ENCODE measurements around the gene GFY. TPM values are rescaled to one million over a fixed set of nuclear protein-coding genes. Genes with fewer than 3 reads are reported as not detected.

Gene GFY
- polyA plus RNA-seq, 1 donor from 2014 or later: not detected

DNA sequence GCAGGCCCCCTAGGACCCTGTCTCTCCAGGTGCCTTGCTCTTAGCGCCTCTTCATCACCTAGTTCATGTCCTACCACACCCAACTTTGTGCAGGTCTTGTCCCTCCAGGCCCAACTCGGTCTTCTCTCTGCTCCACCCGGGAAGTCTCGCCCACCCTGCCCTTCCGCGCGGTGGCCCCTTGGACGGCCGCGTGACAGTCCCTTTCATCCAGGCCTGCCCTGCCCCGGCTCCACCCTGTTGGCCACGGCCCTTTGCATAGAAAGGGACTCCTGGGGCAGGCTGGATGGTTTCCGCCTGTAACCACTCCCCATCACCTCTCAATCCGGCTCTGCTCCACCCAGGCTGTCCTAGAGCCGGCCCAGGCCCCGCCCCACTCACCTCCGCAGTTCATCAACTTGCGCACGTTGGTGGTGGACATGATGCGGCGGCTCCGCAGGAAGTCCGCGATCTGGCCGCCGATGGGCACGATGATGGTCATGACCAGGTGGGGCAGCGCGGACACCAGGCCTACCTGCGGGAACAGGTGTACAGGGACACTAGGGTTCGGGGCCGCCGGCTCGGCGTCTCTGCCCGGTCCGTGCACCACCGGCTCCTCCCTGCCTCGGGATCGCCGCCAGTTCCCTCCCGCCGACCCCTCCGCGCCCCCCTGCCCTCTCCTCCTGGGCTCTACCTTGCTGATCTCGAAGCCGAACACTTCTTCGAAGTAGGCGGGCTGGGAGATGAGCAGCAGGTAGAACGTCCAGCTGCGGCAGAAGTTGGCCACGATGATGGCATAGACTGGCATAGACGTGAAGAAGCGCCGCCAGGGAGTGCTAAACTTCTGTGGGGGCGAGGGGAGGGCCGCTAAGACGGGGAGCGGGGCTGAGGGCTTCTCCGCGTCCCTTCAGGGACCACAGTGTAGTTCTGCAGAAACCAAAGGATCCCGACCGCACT is 7.2 kb downstream of the GFY start:
- Histone ChIP-seq H3K4me2 (ENCODE audit: low read length) (no peak overlapping the region), H3K4me3 (ENCODE audit: low read length) (no peak overlapping the region)
- TF ChIP-seq CTCF (IDR thresholded peaks at IDR 0.05; ENCODE audit: poor library complexity, severe bottlenecking): no peak
- TF ChIP-seq SMC3 (conservative IDR thresholded peaks at IDR 0.05; ENCODE audit: poor library complexity): no peak
- TF ChIP-seq EP300 (conservative IDR thresholded peaks at IDR 0.05; ENCODE audit: poor library complexity, severe bottlenecking): no peak
- no peak for TF ChIP-seq RAD21 (conservative IDR thresholded peaks at IDR 0.05)
- no peak for TF ChIP-seq POLR2AphosphoS5 (IDR thresholded peaks at IDR 0.05)
- TF ChIP-seq, protein P1, sequence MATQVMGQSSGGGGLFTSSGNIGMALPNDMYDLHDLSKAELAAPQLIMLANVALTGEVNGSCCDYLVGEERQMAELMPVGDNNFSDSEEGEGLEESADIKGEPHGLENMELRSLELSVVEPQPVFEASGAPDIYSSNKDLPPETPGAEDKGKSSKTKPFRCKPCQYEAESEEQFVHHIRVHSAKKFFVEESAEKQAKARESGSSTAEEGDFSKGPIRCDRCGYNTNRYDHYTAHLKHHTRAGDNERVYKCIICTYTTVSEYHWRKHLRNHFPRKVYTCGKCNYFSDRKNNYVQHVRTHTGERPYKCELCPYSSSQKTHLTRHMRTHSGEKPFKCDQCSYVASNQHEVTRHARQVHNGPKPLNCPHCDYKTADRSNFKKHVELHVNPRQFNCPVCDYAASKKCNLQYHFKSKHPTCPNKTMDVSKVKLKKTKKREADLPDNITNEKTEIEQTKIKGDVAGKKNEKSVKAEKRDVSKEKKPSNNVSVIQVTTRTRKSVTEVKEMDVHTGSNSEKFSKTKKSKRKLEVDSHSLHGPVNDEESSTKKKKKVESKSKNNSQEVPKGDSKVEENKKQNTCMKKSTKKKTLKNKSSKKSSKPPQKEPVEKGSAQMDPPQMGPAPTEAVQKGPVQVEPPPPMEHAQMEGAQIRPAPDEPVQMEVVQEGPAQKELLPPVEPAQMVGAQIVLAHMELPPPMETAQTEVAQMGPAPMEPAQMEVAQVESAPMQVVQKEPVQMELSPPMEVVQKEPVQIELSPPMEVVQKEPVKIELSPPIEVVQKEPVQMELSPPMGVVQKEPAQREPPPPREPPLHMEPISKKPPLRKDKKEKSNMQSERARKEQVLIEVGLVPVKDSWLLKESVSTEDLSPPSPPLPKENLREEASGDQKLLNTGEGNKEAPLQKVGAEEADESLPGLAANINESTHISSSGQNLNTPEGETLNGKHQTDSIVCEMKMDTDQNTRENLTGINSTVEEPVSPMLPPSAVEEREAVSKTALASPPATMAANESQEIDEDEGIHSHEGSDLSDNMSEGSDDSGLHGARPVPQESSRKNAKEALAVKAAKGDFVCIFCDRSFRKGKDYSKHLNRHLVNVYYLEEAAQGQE (IDR thresholded peaks at IDR 0.05; ENCODE audit: borderline replicate concordance): no peak
- no peak for TF ChIP-seq TAF1 (IDR thresholded peaks at IDR 0.05; ENCODE audit: low read depth)
- no peak for TF ChIP-seq MXI1 (conservative IDR thresholded peaks at IDR 0.05; ENCODE audit: poor library complexity, severe bottlenecking)
- TF ChIP-seq EZH2 (IDR thresholded peaks at IDR 0.05; ENCODE audit: borderline replicate concordance, insufficient read depth, low read length, poor library complexity, severe bottlenecking): no peak

GRCh38 chr19:49433240-49433901 is 8.2 kb downstream of the GFY start:
- TF ChIP-seq MXI1 (conservative IDR thresholded peaks at IDR 0.05; ENCODE audit: poor library complexity, severe bottlenecking) (no peak), POLR2AphosphoS5 (IDR thresholded peaks at IDR 0.05) (no peak), TAF1 (IDR thresholded peaks at IDR 0.05; ENCODE audit: low read depth) (no peak), CTCF (IDR thresholded peaks at IDR 0.05; ENCODE audit: poor library complexity, severe bottlenecking) (no peak), RAD21 (conservative IDR thresholded peaks at IDR 0.05) (no peak), EP300 (conservative IDR thresholded peaks at IDR 0.05; ENCODE audit: poor library complexity, severe bottlenecking) (no peak), EZH2 (IDR thresholded peaks at IDR 0.05; ENCODE audit: borderline replicate concordance, insufficient read depth, low read length, poor library complexity, severe bottlenecking) (no peak), SMC3 (conservative IDR thresholded peaks at IDR 0.05; ENCODE audit: poor library complexity) (no peak)
- TF ChIP-seq, protein P1 (IDR thresholded peaks at IDR 0.05; ENCODE audit: borderline replicate concordance): no peak
- H3K36me3 ChIP-seq (ENCODE audit: insufficient read depth, low read length): no peaks in the 10 kb centered on the region
- peaks cover 8% of the 10 kb centered on the region for H3K9me3 ChIP-seq (ENCODE audit: low read length)
- H3K79me2 ChIP-seq (replicated peaks; ENCODE audit: insufficient read depth, low read length): no peaks in the 10 kb centered on the region
- no peaks in the 10 kb centered on the region for H3F3A ChIP-seq (ENCODE audit: insufficient read depth, low read length, poor library complexity, severe bottlenecking)
- H4K20me1 ChIP-seq (ENCODE audit: insufficient read depth): no peaks in the 10 kb centered on the region
- no peak overlapping the region for H3K4me3 ChIP-seq (ENCODE audit: low read length)
- peaks cover 51% of the 10 kb centered on the region for H3K27me3 ChIP-seq (ENCODE audit: insufficient read depth, low read depth, low read length)
- H3K9me2 ChIP-seq (ENCODE audit: insufficient read depth, low read length): no peaks in the 10 kb centered on the region
- H3K4me2 ChIP-seq (ENCODE audit: low read length): no peak overlapping the region
- H3K9ac ChIP-seq (ENCODE audit: low read length): no peak overlapping the region
- no peak overlapping the region for H3K27ac ChIP-seq (ENCODE audit: low read length)
- no peak overlapping the region for H2AFZ ChIP-seq (ENCODE audit: low read depth, low read length)

More for the DNA sequence above, 7.2 kb downstream of the GFY start:
- Histone ChIP-seq H2AFZ (ENCODE audit: low read depth, low read length) (no peak overlapping the region), H3K9ac (ENCODE audit: low read length) (no peak overlapping the region), H3K9me2 (ENCODE audit: insufficient read depth, low read length) (no peaks in the 10 kb centered on the region), H3K9me3 (ENCODE audit: low read length) (peaks cover 8% of the 10 kb centered on the region), H3K27ac (ENCODE audit: low read length) (no peak overlapping the region), H3K79me2 (replicated peaks; ENCODE audit: insufficient read depth, low read length) (no peaks in the 10 kb centered on the region), H4K20me1 (ENCODE audit: insufficient read depth) (no peaks in the 10 kb centered on the region), H3K27me3 (ENCODE audit: insufficient read depth, low read depth, low read length) (peaks cover 49% of the 10 kb centered on the region), H3K36me3 (ENCODE audit: insufficient read depth, low read length) (no peaks in the 10 kb centered on the region), H3F3A (ENCODE audit: insufficient read depth, low read length, poor library complexity, severe bottlenecking) (no peaks in the 10 kb centered on the region)
